ENCODE results near the gene ARL15. TPM values are rescaled to one million over a fixed set of nuclear protein-coding genes. Genes with fewer than 3 reads are reported as not detected.

ARL15 gene
- total and polyA plus RNA-seq, 2 of the 4 experiments (the other 2 are of a cell fraction): 7.3 to 19.2 TPM

DNA sequence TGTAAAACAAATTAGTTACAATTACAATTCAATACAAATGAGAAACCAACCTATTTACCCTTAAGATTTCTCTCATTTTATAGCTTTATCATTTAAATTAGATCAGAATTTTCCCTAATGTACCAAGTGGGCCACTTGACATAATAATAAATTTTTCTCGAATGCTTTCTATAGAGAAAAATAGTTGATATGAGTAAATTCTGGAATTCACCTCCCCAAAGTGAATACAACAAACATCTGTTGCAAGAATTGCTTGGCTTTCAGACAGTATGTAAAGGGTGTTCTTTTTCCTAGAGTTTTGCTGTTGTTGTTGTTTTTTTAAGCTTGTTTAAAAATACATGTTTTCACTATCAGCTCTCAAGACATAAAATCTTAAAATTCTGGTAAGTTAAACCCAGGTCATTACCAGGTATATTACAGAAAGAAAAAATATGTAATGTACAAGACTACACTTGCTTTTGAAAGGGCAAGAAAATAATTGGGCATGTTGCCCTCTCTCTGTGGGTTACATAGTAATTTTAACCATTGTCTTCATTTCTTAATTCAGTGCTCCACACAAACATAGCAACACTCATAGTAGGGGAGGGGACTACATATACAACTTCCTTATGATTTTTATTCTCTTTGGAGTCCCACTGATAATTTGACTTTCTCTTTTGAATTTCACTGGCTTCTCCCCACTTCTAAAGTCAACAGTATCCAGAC lies 200.6 kb downstream of the ARL15 start:
- Histone ChIP-seq H2BK120ac (ENCODE audit: low read depth, low read length) (no peak overlapping the region), H3K23ac (ENCODE audit: low read depth, low read length) (no peak overlapping the region), H4K20me1 (ENCODE audit: insufficient read depth, low read length) (no peaks in the 10 kb centered on the region), H3K27ac (ENCODE audit: insufficient read depth, low read length) (no peak overlapping the region), H3K27me3 (ENCODE audit: control insufficient read depth, insufficient read depth, low read length) (no peaks in the 10 kb centered on the region), H3K4me3 (ENCODE audit: insufficient read depth, low read depth, low read length) (no peak overlapping the region), H3K9me1 (ENCODE audit: insufficient read depth, low read length) (no peaks in the 10 kb centered on the region), H3K14ac (replicated peaks; ENCODE audit: low read depth, low read length) (no peak overlapping the region), H3K4ac (ENCODE audit: low read depth, low read length) (no peak overlapping the region), H2AK9ac (replicated peaks; ENCODE audit: low read depth, low read length, poor library complexity) (no peak overlapping the region), H3K18ac (ENCODE audit: low read depth, low read length) (no peak overlapping the region), H2AK5ac (ENCODE audit: low read depth, low read length) (no peak overlapping the region), H3K79me1 (ENCODE audit: low read depth in 1 of 2, low read length in 2 of 2) (no peaks in the 10 kb centered on the region), H2BK20ac (ENCODE audit: low read depth, low read length) (no peak overlapping the region), H4K8ac (ENCODE audit: low read depth in 2 of 2, low read length in 2 of 2) (no peak overlapping the region), H3K9ac (ENCODE audit: low read depth, low read length) (no peak overlapping the region), H3K56ac (ENCODE audit: extremely low read depth, insufficient read depth, low read length) (no peak overlapping the region), H4K5ac (ENCODE audit: low read depth, low read length) (no peak overlapping the region), H3K36me3 (ENCODE audit: control insufficient read depth, insufficient read depth, low read length) (no peaks in the 10 kb centered on the region), H2BK5ac (ENCODE audit: low read depth, low read length, poor library complexity, severe bottlenecking) (no peak overlapping the region), H4K91ac (ENCODE audit: insufficient read depth, low read depth, low read length) (no peak overlapping the region), H2BK15ac (ENCODE audit: low read depth, low read length) (no peak overlapping the region), H3K4me2 (ENCODE audit: low read depth, low read length) (no peak overlapping the region), H3K4me1 (ENCODE audit: control insufficient read depth, insufficient read depth, low read length) (peaks cover 2% of the 10 kb centered on the region), H3K9me3 (ENCODE audit: control insufficient read depth, insufficient read depth, low read length) (no peaks in the 10 kb centered on the region), H2AFZ (replicated peaks; ENCODE audit: low read length, poor library complexity) (no peak overlapping the region)
- no TSS peak for BruUV-seq (replicated peaks)
- ChIA-PET CTCF (no interaction called here), POLR2A (ENCODE audit: unreplicated experiment) (no interaction called here)
- in situ Hi-C loops (cut with MboI; ENCODE audit: low sequenced_read_pairs): no loop called here
- no peak for DNase-seq
- intact Hi-C loops (cut with micrococcal nuclease): no loop called here
- dilution Hi-C loops (cut with HindIII; ENCODE audit: low sequenced_read_pairs, unreplicated experiment): no loop called here
- TF ChIP-seq RAD21 (IDR thresholded peaks at IDR 0.05; ENCODE audit: low read length) (no peak), POLR2A (IDR thresholded peaks at IDR 0.05; ENCODE audit: low read depth, low read length) (no peak), FOS (IDR thresholded peaks at IDR 0.05; ENCODE audit: low read depth, low read length) (no peak), MAZ (IDR thresholded peaks at IDR 0.05; ENCODE audit: borderline replicate concordance, low read depth, low read length) (no peak), RCOR1 (IDR thresholded peaks at IDR 0.05; ENCODE audit: insufficient replicate concordance, low read length) (no peak)
- TF ChIP-seq, protein P1, sequence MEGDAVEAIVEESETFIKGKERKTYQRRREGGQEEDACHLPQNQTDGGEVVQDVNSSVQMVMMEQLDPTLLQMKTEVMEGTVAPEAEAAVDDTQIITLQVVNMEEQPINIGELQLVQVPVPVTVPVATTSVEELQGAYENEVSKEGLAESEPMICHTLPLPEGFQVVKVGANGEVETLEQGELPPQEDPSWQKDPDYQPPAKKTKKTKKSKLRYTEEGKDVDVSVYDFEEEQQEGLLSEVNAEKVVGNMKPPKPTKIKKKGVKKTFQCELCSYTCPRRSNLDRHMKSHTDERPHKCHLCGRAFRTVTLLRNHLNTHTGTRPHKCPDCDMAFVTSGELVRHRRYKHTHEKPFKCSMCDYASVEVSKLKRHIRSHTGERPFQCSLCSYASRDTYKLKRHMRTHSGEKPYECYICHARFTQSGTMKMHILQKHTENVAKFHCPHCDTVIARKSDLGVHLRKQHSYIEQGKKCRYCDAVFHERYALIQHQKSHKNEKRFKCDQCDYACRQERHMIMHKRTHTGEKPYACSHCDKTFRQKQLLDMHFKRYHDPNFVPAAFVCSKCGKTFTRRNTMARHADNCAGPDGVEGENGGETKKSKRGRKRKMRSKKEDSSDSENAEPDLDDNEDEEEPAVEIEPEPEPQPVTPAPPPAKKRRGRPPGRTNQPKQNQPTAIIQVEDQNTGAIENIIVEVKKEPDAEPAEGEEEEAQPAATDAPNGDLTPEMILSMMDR (conservative IDR thresholded peaks at IDR 0.05; ENCODE audit: low read depth, low read length): no peak
- TF ChIP-seq, protein P2, sequence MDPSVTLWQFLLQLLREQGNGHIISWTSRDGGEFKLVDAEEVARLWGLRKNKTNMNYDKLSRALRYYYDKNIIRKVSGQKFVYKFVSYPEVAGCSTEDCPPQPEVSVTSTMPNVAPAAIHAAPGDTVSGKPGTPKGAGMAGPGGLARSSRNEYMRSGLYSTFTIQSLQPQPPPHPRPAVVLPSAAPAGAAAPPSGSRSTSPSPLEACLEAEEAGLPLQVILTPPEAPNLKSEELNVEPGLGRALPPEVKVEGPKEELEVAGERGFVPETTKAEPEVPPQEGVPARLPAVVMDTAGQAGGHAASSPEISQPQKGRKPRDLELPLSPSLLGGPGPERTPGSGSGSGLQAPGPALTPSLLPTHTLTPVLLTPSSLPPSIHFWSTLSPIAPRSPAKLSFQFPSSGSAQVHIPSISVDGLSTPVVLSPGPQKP (IDR thresholded peaks at IDR 0.05; ENCODE audit: borderline replicate concordance, low read depth, low read length): no peak
- ATAC-seq (ENCODE audit: low read depth): no peak
- no CpG with 5 or more reads among the region's 1 CpG for WGBS, 2 experiments (ENCODE audit: extremely low coverage in 2 of 2, insufficient read length in 1 of 2)
